SK-N-SH (cell line): ENCODE measurements around the gene PRKACB. TPM values are rescaled to one million over a fixed set of nuclear protein-coding genes. Genes with fewer than 3 reads are reported as not detected.

Experiments used
- CTCF ChIA-PET: fragments of 300-600, 350-600 bp; formaldehyde crosslinking; extraction: SDS; loops from one replicate; lab custom pipeline; 2021; lab: Yijun Ruan, JAX
- POLR2A ChIA-PET: fragments of 350-600 bp; sonication (Branson Sonifier 250); formaldehyde crosslinking; extraction: SDS; loops from one replicate; lab custom pipeline; 2020; ENCODE audit warnings: antibody characterized with exemption, inconsistent platforms; lab: Yijun Ruan, JAX
- DNase-seq: peaks from one replicate; pipeline ENCODE4 v3.0.0; 2012
- H2AFZ ChIP-seq: fragments of 200-600 bp; sonication (generic); 2 replicates; pipeline ENCODE4 v1.8.1; 2016; ENCODE audit warnings: antibody characterized with exemption, mild to moderate bottlenecking, low read depth
- H3F3A ChIP-seq: fragments of 200-600 bp; sonication (generic); replicated peaks from 2 replicates; pipeline ENCODE3; 2016; ENCODE audit warnings: antibody characterized with exemption, mild to moderate bottlenecking; ENCODE audit not compliant: insufficient read depth
- H3K27ac ChIP-seq, 2 experiments: fragments of 200-500 bp in 1 of 2; fragments of 200-600 bp in 1 of 2; sonication (Bioruptor generic) in 1 of 2; sonication (generic), shearing (Covaris generic) in 1 of 2; 2 replicates each; pipeline versions ENCODE4 v1.5.1 to v1.6.1; 2014 to 2016; ENCODE audit warnings: low read depth in 2 of 2, inconsistent platforms in 1 of 2, low read length in 1 of 2, mild to moderate bottlenecking in 1 of 2, mixed read lengths in 1 of 2
- H3K27me3 ChIP-seq: fragments of 200-600 bp; sonication (generic), shearing (Covaris generic); 2 replicates; pipeline ENCODE4 v1.6.1; 2016; ENCODE audit warnings: mixed run types; ENCODE audit not compliant: insufficient read depth
- H3K36me3 ChIP-seq, 2 experiments: fragments of 200-500 bp in 1 of 2; fragments of 200-600 bp in 1 of 2; sonication (Bioruptor generic) in 1 of 2; sonication (generic) in 1 of 2; replicated peaks in 1 of 2; 2 replicates each; pipeline versions ENCODE3 to v1.5.1; 2014 to 2016; ENCODE audit warnings: low read length in 1 of 2, mild to moderate bottlenecking in 1 of 2; ENCODE audit not compliant: insufficient read depth in 2 of 2, control insufficient read depth in 1 of 2
- H3K4me1 ChIP-seq, 2 experiments: fragments of 200-500 bp in 1 of 2; fragments of 200-600 bp in 1 of 2; sonication (Bioruptor generic) in 1 of 2; sonication (generic), shearing (Covaris generic) in 1 of 2; 2 replicates each; pipeline versions ENCODE4 v1.5.1 to v1.6.1; 2014 to 2016; ENCODE audit warnings: low read depth in 1 of 2, low read length in 1 of 2, mixed run types in 1 of 2; ENCODE audit not compliant: insufficient read depth in 2 of 2, control insufficient read depth in 1 of 2
- H3K4me2 ChIP-seq: fragments of 200-600 bp; sonication (generic), shearing (Covaris generic); 2 replicates; pipeline ENCODE4 v1.6.1; 2017; ENCODE audit warnings: mixed run types
- H3K4me3 ChIP-seq, 2 experiments: fragments of 200-500 bp in 1 of 2; fragments of 200-600 bp in 1 of 2; sonication (Bioruptor generic) in 1 of 2; sonication (generic), shearing (Covaris generic) in 1 of 2; 2 replicates each; pipeline versions ENCODE4 v1.5.1 to v1.8.1; 2014 to 2016; ENCODE audit warnings: low read depth in 2 of 2, inconsistent platforms in 1 of 2, low read length in 1 of 2, mild to moderate bottlenecking in 1 of 2, mixed read lengths in 1 of 2, moderate library complexity in 1 of 2
- H3K79me2 ChIP-seq: fragments of 200-600 bp; sonication (generic); 2 replicates; pipeline ENCODE4 v1.8.1; 2017; ENCODE audit warnings: mild to moderate bottlenecking; ENCODE audit not compliant: insufficient read depth
- H3K9ac ChIP-seq: fragments of 200-600 bp; sonication (generic); 2 replicates; pipeline ENCODE4 v1.6.1; 2017; ENCODE audit warnings: mixed run types
- H3K9me2 ChIP-seq: fragments of 200-600 bp; sonication (generic); 2 replicates; pipeline ENCODE4 v1.6.1; 2017; ENCODE audit warnings: mixed run types
- H3K9me3 ChIP-seq: fragments of 200-600 bp; sonication (generic); 2 replicates; pipeline ENCODE4 v1.6.1; 2017; ENCODE audit warnings: mixed run types, mild to moderate bottlenecking, moderate library complexity
- H4K20me1 ChIP-seq: fragments of 200-600 bp; sonication (generic); 2 replicates; pipeline ENCODE4 v1.6.1; 2017; ENCODE audit warnings: mild to moderate bottlenecking, mixed run types; ENCODE audit not compliant: insufficient read depth
- CHD2 ChIP-seq: fragments of 150-350 bp; IDR thresholded peaks from 2 replicates; pipeline ENCODE4 v1.6.1; 2018; ENCODE audit warnings: low read length; ENCODE audit not compliant: partially characterized antibody
- EZH2phosphoT487 ChIP-seq: fragments of 200-600 bp; sonication (generic); IDR thresholded peaks from 2 replicates; pipeline ENCODE4 v1.6.1; 2017; ENCODE audit warnings: low read depth, mixed run types, mild to moderate bottlenecking, antibody characterized with exemption, moderate library complexity, borderline replicate concordance
- FOSL2 ChIP-seq: IDR thresholded peaks from 2 replicates; pipeline ENCODE4 v1.4.0; 2012; ENCODE audit warnings: low read depth, mild to moderate bottlenecking, moderate library complexity, borderline replicate concordance
- FOXJ3 ChIP-seq: sonication (generic); formaldehyde crosslinking; IDR thresholded peaks from 2 replicates; pipeline ENCODE4 v1.5.1; 2020; ENCODE audit warnings: mild to moderate bottlenecking, missing genetic modification reagents
- FOXM1 ChIP-seq: IDR thresholded peaks from 2 replicates; pipeline ENCODE4 v1.4.0; 2012; ENCODE audit warnings: low read depth, mild to moderate bottlenecking
- GABPA ChIP-seq: IDR thresholded peaks from 2 replicates; pipeline ENCODE4 v1.4.0; 2012; ENCODE audit warnings: low read depth, mild to moderate bottlenecking
- GATA2 ChIP-seq: sonication (generic); formaldehyde crosslinking; IDR thresholded peaks from 2 replicates; pipeline ENCODE4 v1.5.0; 2020; ENCODE audit warnings: mild to moderate bottlenecking, missing genetic modification reagents
- MAX ChIP-seq: IDR thresholded peaks from 2 replicates; pipeline ENCODE4 v1.4.0; 2012; ENCODE audit warnings: low read depth
- NFIC ChIP-seq: IDR thresholded peaks from 2 replicates; pipeline ENCODE4 v1.4.0; 2012; ENCODE audit warnings: borderline replicate concordance
- PBX3 ChIP-seq: IDR thresholded peaks from 2 replicates; pipeline ENCODE4; 2012
- POLR2AphosphoS5 ChIP-seq: IDR thresholded peaks from 2 replicates; pipeline ENCODE4 v1.6.1; 2012; ENCODE audit warnings: low read depth, low read length
- RAD21 ChIP-seq: IDR thresholded peaks from 2 replicates; pipeline ENCODE4 v1.6.1; 2012; ENCODE audit warnings: mild to moderate bottlenecking, low read length
- RCOR1 ChIP-seq: fragments of 150-350 bp; IDR thresholded peaks from 2 replicates; pipeline ENCODE4 v1.6.1; 2017; ENCODE audit warnings: antibody characterized with exemption, low read length
- REST ChIP-seq: IDR thresholded peaks from 2 replicates; pipeline ENCODE4 v1.6.1; 2012; ENCODE audit warnings: mild to moderate bottlenecking, low read depth, low read length, moderate library complexity
- RFX5 ChIP-seq: IDR thresholded peaks from 2 replicates; pipeline ENCODE4 v1.6.1; 2012; ENCODE audit warnings: mild to moderate bottlenecking, improper control_type of control experiment, low read length
- SMC3 ChIP-seq: IDR thresholded peaks from 2 replicates; pipeline ENCODE4 v1.6.1; 2012; ENCODE audit warnings: low read depth, low read length, improper control_type of control experiment
- TAF1 ChIP-seq: IDR thresholded peaks from 2 replicates; pipeline ENCODE4 v1.6.1; 2012; ENCODE audit warnings: low read depth, mild to moderate bottlenecking, low read length, moderate library complexity, borderline replicate concordance
- TCF12 ChIP-seq: IDR thresholded peaks from 2 replicates; pipeline ENCODE4 v1.4.0; 2012
- ZBTB33 ChIP-seq: IDR thresholded peaks from 2 replicates; pipeline ENCODE4 v1.4.0; 2012; ENCODE audit warnings: low read depth, borderline replicate concordance
- WGBS: methylation state at CpG from one replicate; pipeline ENCODE4 v1.1.6; 2017; ENCODE audit warnings: low lambda C conversion rate; 5-methylcytosine and 5-hydroxymethylcytosine counted together
- polyA plus RNA-seq, 3 experiments: library from polyadenylated mRNA; depleted of rRNA; stranded (reverse); fragments of >200 nt; gene quantifications; 2 replicates each; pipeline ENCODE4 v1.2.3, GENCODE V29; 2012

Gene PRKACB
- polyA plus RNA-seq, 1 of the 3 experiments (the other 2 are of a cell fraction), result 7.5 TPM

GRCh38 chr1:84282780-84283333 is 138.8 kb downstream of the PRKACB start:
- H4K20me1 ChIP-seq, result no peaks in the 10 kb centered on the region
- H3K4me3 ChIP-seq, result no peak overlapping the region
- no peaks in the 10 kb centered on the region for H3K36me3 ChIP-seq
- no peak for TF ChIP-seq TCF12
- no peak for TF ChIP-seq RCOR1
- no peak for TF ChIP-seq GATA2 (CRISPR knock-in tag)
- no peak for TF ChIP-seq FOXJ3 (CRISPR knock-in tag)
- TF ChIP-seq RAD21, result no peak
- no peak for TF ChIP-seq RFX5
- no peak for TF ChIP-seq TAF1
- TF ChIP-seq MAX, result no peak
- TF ChIP-seq EZH2phosphoT487, result no peak
- no peak for TF ChIP-seq PBX3
- TF ChIP-seq CHD2, result no peak
- no peak for TF ChIP-seq FOXM1
- no peak for TF ChIP-seq ZBTB33
- TF ChIP-seq SMC3, result no peak
- TF ChIP-seq REST, result no peak
- no peak for TF ChIP-seq NFIC
- no peak for TF ChIP-seq GABPA
- TF ChIP-seq FOSL2, result no peak
- no peak for TF ChIP-seq POLR2AphosphoS5
- 86% methylated on average over 1 of the region's 1 CpG for WGBS
- H3K9me3 ChIP-seq, result no peaks in the 10 kb centered on the region
- no peak overlapping the region for H2AFZ ChIP-seq
- no peaks in the 10 kb centered on the region for H3K79me2 ChIP-seq
- POLR2A ChIA-PET, result no interaction called here
- CTCF ChIA-PET, result no interaction called here
- H3K9ac ChIP-seq, result no peak overlapping the region
- H3F3A ChIP-seq, result no peaks in the 10 kb centered on the region
- H3K4me2 ChIP-seq, result no peak overlapping the region
- no peaks in the 10 kb centered on the region for H3K27me3 ChIP-seq
- no peaks in the 10 kb centered on the region for H3K9me2 ChIP-seq
- no peak for DNase-seq
- no peak overlapping the region for H3K27ac ChIP-seq
- no peaks in the 10 kb centered on the region for H3K4me1 ChIP-seq
